BLaER1 (cell line): ENCODE measurements around the gene FBH1.
"Not testable (repeated sequence)": the region's sequence is repeated elsewhere in the genome, so short reads cannot be mapped to it uniquely, and the experiment has no call there.

Experiments
- H3K27ac ChIP-seq: shearing (Covaris generic); formaldehyde crosslinking; 2 replicates; pipeline ENCODE4 v1.8.1; 2022
- H3K27me3 ChIP-seq: shearing (Covaris generic); formaldehyde crosslinking; 2 replicates; pipeline ENCODE4 v1.8.1; 2022
- H3K36me3 ChIP-seq: shearing (Covaris generic); formaldehyde crosslinking; 2 replicates; pipeline ENCODE4 v1.8.1; 2022
- H3K4me1 ChIP-seq: shearing (Covaris generic); formaldehyde crosslinking; 2 replicates; pipeline ENCODE4 v1.8.1; 2022
- H3K4me2 ChIP-seq: shearing (Covaris generic); formaldehyde crosslinking; 2 replicates; pipeline ENCODE4 v1.8.1; 2022
- H3K4me3 ChIP-seq: shearing (Covaris generic); formaldehyde crosslinking; 2 replicates; pipeline ENCODE4 v1.8.1; 2022
- H3K9ac ChIP-seq: shearing (Covaris generic); formaldehyde crosslinking; 2 replicates; pipeline ENCODE4 v1.8.1; 2022
- H3K9me3 ChIP-seq: shearing (Covaris generic); formaldehyde crosslinking; 2 replicates; pipeline ENCODE4 v1.8.1; 2022
- H4K20me1 ChIP-seq: shearing (Covaris generic); formaldehyde crosslinking; 2 replicates; pipeline ENCODE4 v1.8.1; 2022
- Cebpa-rat ChIP-seq: shearing (Covaris generic); IDR thresholded peaks from 2 replicates; pipeline ENCODE4 v1.8.1; 2022

Gene FBH1

GRCh38 chr10:5944389-5945189 is 54.5 kb downstream of the FBH1 start:
- Histone ChIP-seq H3K4me2 (0 out of 2 replicates have a peak overlapping the region, but pooled peaks have one; percentile 75), H3K27ac (no peak overlapping the region)
- no peak for TF ChIP-seq Cebpa-rat

GRCh38 chr10:5945190-5945509 is 55.1 kb downstream of the FBH1 start:
- Histone ChIP-seq H3K36me3 (no peaks in the 10 kb centered on the region), H3K9me3 (no peaks in the 10 kb centered on the region), H3K27ac (no peak overlapping the region), H3K4me2 (peak overlapping the region; percentile 75), H3K4me1 (peaks cover 40% of the 10 kb centered on the region), H3K27me3 (no peaks in the 10 kb centered on the region), H4K20me1 (no peaks in the 10 kb centered on the region), H3K9ac (no peak overlapping the region), H3K4me3 (no peak overlapping the region)
- TF ChIP-seq Cebpa-rat: no peak

More at GRCh38 chr10:5944389-5945189, 54.5 kb downstream of the FBH1 start:
- Histone ChIP-seq H3K36me3 (no peaks in the 10 kb centered on the region), H3K9me3 (no peaks in the 10 kb centered on the region), H3K4me3 (no peak overlapping the region), H3K27me3 (no peaks in the 10 kb centered on the region), H4K20me1 (no peaks in the 10 kb centered on the region), H3K9ac (no peak overlapping the region), H3K4me1 (peaks cover 40% of the 10 kb centered on the region)

GRCh38 chr10:5945561-5946418 is 55.7 kb downstream of the FBH1 start:
- Histone ChIP-seq H3K4me2 (peak overlapping the region; percentile 75), H3K27me3 (no peaks in the 10 kb centered on the region), H3K9ac (no peak overlapping the region), H3K36me3 (no peaks in the 10 kb centered on the region), H4K20me1 (no peaks in the 10 kb centered on the region), H3K27ac (peak overlapping the region; percentile 29; the same call in 1 of the 2 replicates), H3K9me3 (no peaks in the 10 kb centered on the region), H3K4me1 (peaks cover 40% of the 10 kb centered on the region), H3K4me3 (no peak overlapping the region)
- no peak for TF ChIP-seq Cebpa-rat

- H3K9ac ChIP-seq, H3K36me3 ChIP-seq, H4K20me1 ChIP-seq, H3K9me3 ChIP-seq, H3K4me3 ChIP-seq, H3K27ac ChIP-seq, H3K27me3 ChIP-seq: not testable (repeated sequence)
- H3K4me2 ChIP-seq: peak overlapping the region; percentile 75
- peaks cover 34% of the 10 kb centered on the region for H3K4me1 ChIP-seq
Measured at GRCh38 chr10:5946419-5946775, 56.4 kb downstream of the FBH1 start.

GRCh38 chr10:5946786-5947185 is 56.7 kb downstream of the FBH1 start:
- peaks cover 30% of the 10 kb centered on the region for H3K4me1 ChIP-seq
- 0 out of 2 replicates have a peak overlapping the region, but pooled peaks have one; percentile 11 for H3K9ac ChIP-seq
- no peak overlapping the region for H3K27ac ChIP-seq
- H3K9me3 ChIP-seq: no peaks in the 10 kb centered on the region
- H3K4me2 ChIP-seq: peak overlapping the region; percentile 75
- H4K20me1 ChIP-seq: no peaks in the 10 kb centered on the region
- H3K27me3 ChIP-seq: no peaks in the 10 kb centered on the region
- no peaks in the 10 kb centered on the region; the same call in 1 of the 2 replicates for H3K36me3 ChIP-seq
- TF ChIP-seq Cebpa-rat: no peak
- H3K4me3 ChIP-seq: no peak overlapping the region

GRCh38 chr10:5947471-5948207 is 57.6 kb downstream of the FBH1 start:
- no peak for TF ChIP-seq Cebpa-rat
- H3K4me2 ChIP-seq: no peak overlapping the region
- H3K4me3 ChIP-seq: no peak overlapping the region
- no peaks in the 10 kb centered on the region for H3K27me3 ChIP-seq
- H3K36me3 ChIP-seq: no peaks in the 10 kb centered on the region; the same call in 1 of the 2 replicates
- 0 out of 2 replicates have a peak overlapping the region, but pooled peaks have one; percentile 11 for H3K9ac ChIP-seq
- no peaks in the 10 kb centered on the region for H3K9me3 ChIP-seq
- no peaks in the 10 kb centered on the region for H4K20me1 ChIP-seq
- H3K4me1 ChIP-seq: peaks cover 23% of the 10 kb centered on the region
- no peak overlapping the region for H3K27ac ChIP-seq

- no peak overlapping the region for H3K4me3 ChIP-seq
Measured at GRCh38 chr10:5948208-5948585, 58.2 kb downstream of the FBH1 start.

GRCh38 chr10:5949009-5949759 is 59.1 kb downstream of the FBH1 start:
- TF ChIP-seq Cebpa-rat: no peak
- H3K4me2 ChIP-seq: no peak overlapping the region
- H3K4me1 ChIP-seq: peaks cover 23% of the 10 kb centered on the region
- no peaks in the 10 kb centered on the region for H3K27me3 ChIP-seq
- H4K20me1 ChIP-seq: no peaks in the 10 kb centered on the region
- no peaks in the 10 kb centered on the region; the same call in 1 of the 2 replicates for H3K36me3 ChIP-seq
- H3K4me3 ChIP-seq: no peak overlapping the region
- no peaks in the 10 kb centered on the region for H3K9me3 ChIP-seq
- no peak overlapping the region for H3K9ac ChIP-seq
- no peak overlapping the region for H3K27ac ChIP-seq

More at GRCh38 chr10:5948208-5948585, 58.2 kb downstream of the FBH1 start:
- Histone ChIP-seq H3K4me1 (peaks cover 23% of the 10 kb centered on the region), H3K36me3 (no peaks in the 10 kb centered on the region; the same call in 1 of the 2 replicates), H3K9me3 (no peaks in the 10 kb centered on the region), H3K9ac (no peak overlapping the region), H4K20me1 (no peaks in the 10 kb centered on the region), H3K27ac (no peak overlapping the region), H3K27me3 (no peaks in the 10 kb centered on the region), H3K4me2 (no peak overlapping the region)
- TF ChIP-seq Cebpa-rat: no peak

- Histone ChIP-seq H3K9me3 (no peaks in the 10 kb centered on the region), H4K20me1 (no peaks in the 10 kb centered on the region), H3K27ac (no peak overlapping the region), H3K27me3 (no peaks in the 10 kb centered on the region), H3K4me3 (no peak overlapping the region), H3K36me3 (no peaks in the 10 kb centered on the region; the same call in 1 of the 2 replicates), H3K4me1 (peaks cover 10% of the 10 kb centered on the region), H3K4me2 (no peak overlapping the region), H3K9ac (no peak overlapping the region)
- TF ChIP-seq Cebpa-rat: no peak
Measured at GRCh38 chr10:5951167-5951711, 61.2 kb downstream of the FBH1 start.
